HG03066 (cell line): Measurements from ENCODE around the gene CAMK2A.

ENCODE experiments used
- ATAC-seq: cut with Tn5 transposase; IDR thresholded peaks from one replicate; pipeline ENCODE4 v1.9.1; 2021; ENCODE audit warnings: low read depth; ENCODE audit not compliant: unreplicated experiment

The CAMK2A gene

DNA sequence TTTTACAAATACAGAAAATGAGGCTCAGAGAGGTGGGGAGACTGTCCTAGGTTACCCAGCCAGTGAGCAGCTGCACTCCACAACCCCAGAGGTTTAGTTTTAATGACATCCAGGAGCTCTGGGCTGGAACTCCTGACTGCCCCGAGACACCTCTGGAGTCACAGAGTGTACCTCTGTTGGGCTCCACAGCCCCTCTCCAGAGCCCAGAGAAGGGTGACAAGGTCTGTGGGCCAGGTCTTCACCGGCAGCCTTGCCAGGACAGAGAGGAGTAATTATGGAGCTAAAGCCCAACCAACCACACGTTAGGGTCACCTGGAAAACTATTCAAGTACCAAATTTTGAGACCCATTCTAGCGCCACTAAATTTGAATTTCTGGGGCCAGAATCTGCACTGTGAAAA is 111.9 kb downstream of the CAMK2A start:
- ATAC-seq = no peak

DNA sequence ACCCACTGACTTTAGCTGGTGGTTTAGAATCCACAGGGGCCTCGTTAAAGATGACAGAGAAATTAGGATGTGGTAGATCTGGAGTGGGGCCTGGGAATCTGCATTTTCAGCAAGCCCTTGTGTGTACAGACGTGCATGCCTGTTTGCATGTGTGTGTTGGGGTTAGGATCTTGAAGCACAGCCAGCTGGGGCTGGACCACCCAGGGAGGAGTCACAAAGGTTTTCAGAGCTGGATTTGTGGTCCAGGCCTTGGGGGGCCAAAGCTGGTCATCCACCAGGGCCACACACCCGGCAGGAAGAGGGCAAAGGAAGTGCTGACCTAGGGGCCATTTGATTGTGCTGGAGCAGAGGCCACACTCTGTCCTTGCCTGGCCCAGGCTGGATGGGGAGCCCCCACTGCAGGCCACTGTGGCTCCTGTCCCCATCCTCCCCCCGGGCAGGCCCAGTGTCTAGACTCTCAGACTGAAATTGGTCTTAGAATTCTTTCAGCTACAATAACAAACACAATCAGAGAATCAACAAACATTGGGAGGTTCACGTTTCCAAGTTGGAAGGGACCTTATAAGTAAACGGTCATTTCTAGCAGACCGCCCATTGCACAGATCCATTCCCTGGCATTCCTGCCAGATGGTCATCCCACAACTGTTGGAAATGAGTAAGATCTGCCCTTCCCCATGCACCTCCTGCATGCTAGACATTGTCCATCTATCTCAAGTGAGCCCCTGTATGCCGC is 112.7 kb downstream of the CAMK2A start:
- no peak for ATAC-seq

DNA sequence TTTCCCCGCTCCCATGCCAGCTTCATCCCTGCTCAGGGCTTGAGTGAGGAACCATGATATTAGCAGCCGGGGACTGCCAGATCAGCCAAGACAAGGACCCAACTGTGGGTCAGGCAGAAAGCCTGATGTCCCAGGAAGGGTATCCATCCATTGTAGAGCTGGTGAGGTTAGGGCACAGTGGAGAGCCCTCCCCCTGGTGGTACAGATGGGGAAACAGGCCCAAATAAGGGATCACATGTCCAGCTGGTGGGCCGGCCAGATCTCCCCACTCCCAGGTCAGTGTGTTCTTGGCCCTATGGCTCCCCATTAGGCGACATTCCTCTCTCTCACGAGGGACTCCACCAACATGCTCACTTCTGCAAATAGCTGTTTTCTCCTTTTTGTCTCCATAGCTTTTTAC is 114.0 kb downstream of the CAMK2A start:
- no peak for ATAC-seq

DNA sequence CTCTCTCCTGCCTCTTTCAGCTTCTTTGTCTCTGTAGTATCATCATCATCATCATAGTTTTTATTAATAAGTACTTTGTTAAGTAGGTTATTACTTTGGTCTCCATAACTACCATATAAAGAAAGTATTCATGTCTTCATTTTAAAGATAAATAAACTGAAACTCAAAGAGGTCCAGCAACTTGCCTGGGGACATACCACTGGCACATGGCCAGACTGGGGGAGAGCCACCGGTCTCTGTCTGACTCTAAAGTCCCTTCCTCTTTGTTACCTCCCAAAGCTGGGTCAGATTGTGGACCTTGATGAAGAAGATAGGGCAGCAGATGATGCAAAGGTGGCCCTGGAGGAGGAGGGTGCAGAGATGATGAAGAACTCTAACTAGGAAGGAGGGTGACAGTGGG is 114.5 kb downstream of the CAMK2A start:
- no peak for ATAC-seq

DNA sequence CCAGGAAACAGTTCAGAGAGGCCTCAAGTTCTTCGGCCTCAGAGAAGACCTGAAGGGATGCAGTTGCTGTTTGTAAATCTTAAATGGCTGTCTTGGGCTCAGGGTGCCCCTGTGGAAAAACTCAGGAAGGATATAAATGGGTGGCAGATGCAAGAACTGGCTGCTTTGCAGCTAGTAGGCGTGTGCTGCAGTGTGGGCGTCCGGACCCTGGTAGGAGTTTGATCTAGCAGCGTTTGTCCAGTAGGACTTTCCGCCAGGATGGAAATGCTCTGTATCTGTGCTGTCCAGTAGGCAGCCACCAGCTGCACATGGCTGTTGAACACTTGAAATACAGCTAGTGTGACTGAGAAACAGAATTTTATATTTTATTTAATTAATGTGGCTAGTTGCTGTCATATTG is 115.3 kb downstream of the CAMK2A start:
- ATAC-seq = no peak

DNA sequence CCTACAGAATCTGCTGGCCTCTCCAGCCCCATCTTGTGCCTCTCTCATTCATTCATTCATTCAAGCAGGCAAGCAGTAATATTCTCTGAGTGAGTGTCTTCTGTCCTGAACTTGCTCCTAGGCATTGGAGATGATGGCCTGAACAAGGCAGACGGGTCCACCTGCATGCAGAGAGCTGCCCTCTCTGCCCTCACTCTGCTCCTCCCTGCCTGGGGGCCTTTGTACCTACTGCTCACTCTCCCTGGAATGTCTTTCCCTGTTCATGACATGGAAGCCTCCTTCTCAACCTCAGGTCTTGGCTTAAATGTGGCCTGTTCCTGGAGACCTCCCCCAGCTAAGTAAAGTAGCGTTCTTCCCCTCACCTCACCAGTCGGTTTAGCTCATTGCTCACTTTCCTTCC is 116.4 kb downstream of the CAMK2A start:
- ATAC-seq = no peak

DNA sequence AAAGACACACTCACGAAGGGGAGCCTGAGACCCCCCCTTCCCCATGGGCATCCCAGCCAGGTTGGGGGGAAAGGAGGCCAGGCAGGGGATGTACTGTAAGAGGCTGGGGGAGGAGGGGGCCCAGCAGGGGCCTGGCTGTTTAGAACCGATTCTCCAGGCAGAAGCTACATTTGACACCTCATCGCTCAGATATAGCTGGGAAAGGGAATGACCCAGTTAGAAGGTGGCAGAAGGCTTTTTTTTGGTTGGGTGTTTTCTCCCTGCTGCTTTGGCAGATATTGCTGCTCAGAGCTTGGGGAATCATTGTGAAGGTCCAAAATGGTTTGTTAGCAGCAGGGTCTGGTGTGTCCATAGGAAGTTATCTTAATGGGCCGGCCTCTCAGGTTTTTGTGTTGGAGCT is 117.0 kb downstream of the CAMK2A start:
- no peak for ATAC-seq

DNA sequence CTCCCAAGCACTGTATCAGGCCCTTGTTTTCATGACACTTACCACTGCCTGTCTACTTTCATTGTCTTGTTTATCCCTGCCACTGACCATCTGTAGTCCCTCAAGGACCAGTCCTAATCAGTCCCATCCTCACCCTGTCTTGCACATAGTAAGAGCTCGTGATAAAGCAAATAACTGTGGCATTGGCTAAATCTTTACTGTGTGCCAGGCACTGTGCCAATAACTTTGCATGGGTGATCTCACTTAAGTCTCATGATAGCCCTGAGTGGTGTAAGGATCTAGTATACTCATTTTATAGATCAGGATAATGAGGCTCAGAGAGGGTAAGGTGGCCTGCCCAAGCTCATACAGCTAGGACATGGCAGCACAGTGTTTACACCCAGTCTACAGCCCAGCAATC is 117.4 kb downstream of the CAMK2A start:
- ATAC-seq = no peak
